Activated T-cell treated with anti-CD3 and anti-CD28 coated beads, Interleukin-2, amount 50 U/mL, for 1 hour (primary cell): ENCODE results near the gene HOXB5.

Experiments
- DNase-seq: peaks from one replicate; pipeline ENCODE4 v3.0.0-alpha.2; 2020

The HOXB5 gene

DNA sequence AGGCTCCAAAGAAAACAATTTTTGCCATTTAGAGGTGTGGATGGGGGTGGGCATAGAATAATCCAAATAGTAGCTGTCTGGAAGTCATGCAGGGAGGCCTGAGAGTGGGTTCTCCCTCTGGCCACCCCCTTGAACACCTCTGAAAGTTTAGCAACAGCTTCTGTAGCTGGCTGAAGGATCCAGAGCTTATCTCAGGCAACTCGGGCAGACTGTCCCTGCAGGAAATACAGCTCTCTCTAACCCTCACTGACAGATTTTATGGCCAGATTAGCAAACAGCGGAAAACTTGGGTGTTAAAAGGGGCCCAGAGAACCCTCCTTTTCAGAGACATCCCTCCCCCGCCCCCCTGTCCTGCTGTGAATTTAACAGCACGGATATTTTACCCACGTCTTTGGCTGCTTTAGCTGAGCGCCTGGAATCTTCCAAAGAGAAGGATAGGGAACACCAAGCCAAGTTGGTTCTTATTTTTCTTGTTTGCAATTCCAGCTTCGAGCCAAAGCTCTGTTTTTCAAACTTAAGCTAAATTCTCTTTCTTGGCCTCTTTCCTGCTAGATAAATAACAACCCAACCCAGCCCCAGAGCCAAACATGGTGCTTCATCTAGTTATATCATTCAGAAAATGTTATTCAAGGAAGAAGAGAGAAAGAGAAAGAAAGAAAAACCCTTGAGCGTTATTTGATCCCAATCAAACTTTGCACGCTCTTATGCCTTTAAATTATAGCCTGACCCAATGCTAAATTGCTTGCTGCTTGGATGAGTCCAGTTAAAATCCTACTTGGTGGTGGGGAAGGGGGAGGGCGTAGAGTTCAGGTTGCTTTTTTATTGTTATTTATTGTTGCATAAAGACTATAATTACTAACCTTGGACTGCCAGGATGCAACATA lies 46.4 kb downstream of the HOXB5 start:
- DNase-seq = no peak

DNA sequence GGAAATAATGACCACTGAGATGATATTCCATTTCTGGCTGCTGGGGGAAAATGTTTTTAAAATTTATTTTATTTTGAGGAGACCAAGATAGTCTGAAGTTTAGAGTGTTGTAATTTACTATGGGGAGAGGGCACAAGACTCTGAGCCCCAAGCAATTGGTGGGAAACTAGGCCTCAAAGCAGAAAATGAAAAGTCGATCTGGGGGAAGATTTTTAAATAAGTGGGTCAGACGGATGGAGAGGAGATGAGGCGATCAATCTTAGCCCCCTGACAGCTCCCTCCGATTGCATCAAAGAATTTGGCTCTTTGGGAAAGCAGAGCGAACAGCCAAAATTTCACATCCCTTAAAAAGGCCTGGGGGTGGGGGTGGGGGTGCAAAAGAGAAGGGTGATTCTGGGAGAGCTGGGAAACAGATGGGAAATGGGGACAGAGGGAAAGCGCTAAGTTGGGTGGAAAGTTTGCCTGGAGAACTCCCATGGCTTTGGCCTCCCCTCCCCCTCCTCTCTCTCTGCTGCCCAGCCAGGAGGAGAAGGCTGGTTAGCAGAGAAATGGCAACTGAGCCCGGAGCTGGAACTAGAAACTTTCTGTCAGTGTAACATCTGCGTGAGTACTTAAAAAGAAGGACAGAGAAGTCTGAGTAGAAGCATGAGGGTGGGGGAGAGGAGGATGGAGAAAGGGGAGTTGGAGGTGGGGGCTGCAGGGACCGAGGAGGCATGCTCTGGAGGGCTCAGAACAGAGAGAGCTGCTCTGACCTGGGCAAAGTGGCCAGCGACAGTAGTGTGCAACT lies 47.2 kb downstream of the HOXB5 start:
- no peak for DNase-seq

- DNase-seq = no peak
Measured at GRCh38 chr17:48545539-48545938, 48.0 kb downstream of the HOXB5 start.

DNA sequence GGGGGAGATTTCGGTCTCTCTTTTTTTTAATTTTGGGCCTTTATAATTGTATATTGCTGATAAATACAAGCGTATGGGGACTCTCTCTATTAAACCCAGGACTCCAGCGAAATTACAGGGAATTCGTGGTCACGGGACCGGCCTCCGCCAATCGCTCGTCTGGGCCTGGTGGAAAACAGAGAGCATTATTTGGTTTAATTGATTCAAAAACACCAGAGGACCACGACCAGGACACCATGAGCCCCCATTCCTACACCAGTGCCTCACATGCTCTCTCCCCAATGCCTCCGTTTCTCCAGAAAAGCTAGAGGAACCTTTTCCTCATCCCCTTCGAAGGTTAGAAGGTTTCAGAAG lies 48.6 kb downstream of the HOXB5 start, which contains the start of gene HOXB2:
TSS of gene HOXB2 (minus strand) at position 88 of the 354 bp plus-strand sequence. CDS start 198 bp downstream, outside the sequence.
- DNase-seq = no peak

- peak; percentile 52 for DNase-seq
Measured at GRCh38 chr17:48544349-48545021, 49.1 kb downstream of the HOXB5 start.

DNA sequence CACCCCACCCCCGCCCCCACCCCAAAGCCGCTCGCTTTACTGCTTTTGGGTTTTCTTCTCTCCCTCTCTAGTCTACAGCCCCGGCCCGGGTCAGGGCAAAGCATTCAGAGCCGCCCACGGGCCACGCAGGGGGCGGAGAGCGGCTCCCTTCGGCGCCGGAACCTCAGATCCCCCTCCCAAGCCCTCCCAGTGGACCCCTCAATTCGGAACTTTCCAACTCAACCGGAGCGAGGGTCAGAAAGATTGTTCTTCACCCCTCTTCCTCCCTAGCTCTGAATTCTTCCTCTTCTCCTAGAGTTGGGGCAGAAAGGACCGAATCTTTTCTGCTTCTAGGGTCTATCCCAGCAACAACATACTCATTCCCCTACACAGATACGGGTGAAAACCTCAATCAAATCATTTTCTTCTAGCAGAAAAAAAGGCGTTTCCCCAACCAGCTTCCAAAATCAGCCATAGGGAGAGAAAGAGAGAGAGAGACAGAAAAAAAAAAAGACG lies 49.7 kb downstream of the HOXB5 start:
- DNase-seq = no peak

- DNase-seq = peak; percentile 72
Measured at GRCh38 chr17:48543107-48543853, 50.3 kb downstream of the HOXB5 start.

DNA sequence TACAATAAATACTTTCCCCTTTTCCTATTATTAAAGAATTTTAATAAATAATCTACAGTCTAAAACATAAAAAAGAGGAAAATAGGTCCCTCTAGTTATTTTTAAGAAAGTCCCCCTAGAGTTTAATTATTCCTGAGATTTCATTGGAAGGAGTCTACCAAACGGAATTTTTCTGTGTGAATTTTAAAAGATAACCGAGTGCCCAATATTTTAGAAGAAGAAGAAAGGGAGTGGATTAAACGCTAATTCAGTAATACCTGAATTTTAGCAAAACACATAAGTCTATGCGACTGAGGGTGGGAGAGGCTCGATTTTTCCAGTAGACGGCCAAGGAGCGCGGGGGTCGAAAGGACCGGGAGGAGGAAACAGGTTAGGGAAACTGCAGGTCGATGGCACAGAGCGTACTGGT lies 50.9 kb downstream of the HOXB5 start:
- DNase-seq = no peak

- DNase-seq = peak; percentile 54
Measured at GRCh38 chr17:48542114-48542656, 51.4 kb downstream of the HOXB5 start.

DNA sequence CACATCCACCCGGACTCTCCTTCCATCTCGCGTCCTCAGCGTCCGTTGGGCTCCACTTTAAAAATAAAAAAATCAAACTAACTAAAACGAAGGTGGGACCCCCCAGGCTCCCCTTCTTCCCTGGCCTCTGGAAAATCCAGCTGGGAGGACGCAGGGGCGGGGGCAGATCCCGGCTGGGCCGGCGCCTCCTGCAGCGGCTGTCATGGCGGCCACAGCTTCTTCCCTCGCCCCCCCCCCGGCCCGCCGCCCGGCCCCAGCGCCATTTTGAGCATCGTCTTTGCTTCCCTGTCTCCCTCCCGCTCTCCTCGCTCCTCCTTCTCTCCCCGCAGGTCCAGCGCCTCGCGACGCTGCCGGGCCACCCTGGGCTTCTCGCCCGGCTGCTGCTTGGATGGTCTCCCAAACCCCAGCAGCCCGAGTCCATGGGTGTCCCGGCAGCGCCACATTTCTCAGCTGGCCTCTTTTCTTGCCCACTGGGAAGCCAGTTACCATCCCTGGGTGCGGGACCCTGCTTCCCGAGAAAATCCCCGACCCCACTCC lies 51.9 kb downstream of the HOXB5 start:
- peak; percentile 63 for DNase-seq
